ENCODE results near the gene CGNL1.

CGNL1 gene

DNA sequence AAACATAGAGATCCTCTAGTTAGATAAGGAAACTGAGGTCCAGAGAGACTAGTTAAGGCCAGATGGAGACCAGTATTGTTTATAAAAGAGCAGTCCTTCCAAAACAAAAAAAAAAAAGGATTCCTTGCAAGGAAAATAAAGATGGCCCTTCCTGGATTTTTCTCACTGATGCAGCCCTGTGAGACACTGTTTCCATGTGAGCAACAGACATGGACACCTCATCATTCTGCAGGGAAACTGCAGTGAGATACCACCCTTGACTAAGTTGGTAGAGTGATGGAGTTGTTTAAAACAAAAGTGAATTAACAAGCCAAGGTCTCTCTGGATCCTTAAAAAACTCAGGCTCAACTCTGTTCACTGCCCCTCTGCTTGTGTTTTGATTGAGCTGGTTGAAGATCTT lies 149.8 kb downstream of the CGNL1 start:
- no peak for DNase-seq (ENCODE audit: low spot score)

DNA sequence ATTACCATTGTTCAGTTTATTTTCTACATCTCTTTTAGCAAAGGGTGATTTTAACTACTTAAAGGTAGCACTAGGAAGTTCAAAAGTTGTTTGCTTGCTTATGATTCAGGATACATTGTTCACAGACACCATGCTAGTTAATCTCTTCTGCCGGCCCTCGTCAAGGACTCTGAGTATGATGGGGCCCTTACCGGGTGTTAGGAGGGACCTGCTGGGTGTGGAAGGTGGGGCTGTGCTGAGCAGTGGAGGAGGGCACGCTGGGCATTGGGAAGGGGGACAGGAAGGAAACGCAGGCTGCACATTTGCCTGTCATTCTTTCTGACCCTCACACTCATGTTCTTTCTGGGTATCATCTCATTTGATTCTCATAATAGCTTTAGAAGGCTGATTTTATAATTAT lies 150.3 kb downstream of the CGNL1 start:
- DNase-seq (ENCODE audit: low spot score) = no peak

DNA sequence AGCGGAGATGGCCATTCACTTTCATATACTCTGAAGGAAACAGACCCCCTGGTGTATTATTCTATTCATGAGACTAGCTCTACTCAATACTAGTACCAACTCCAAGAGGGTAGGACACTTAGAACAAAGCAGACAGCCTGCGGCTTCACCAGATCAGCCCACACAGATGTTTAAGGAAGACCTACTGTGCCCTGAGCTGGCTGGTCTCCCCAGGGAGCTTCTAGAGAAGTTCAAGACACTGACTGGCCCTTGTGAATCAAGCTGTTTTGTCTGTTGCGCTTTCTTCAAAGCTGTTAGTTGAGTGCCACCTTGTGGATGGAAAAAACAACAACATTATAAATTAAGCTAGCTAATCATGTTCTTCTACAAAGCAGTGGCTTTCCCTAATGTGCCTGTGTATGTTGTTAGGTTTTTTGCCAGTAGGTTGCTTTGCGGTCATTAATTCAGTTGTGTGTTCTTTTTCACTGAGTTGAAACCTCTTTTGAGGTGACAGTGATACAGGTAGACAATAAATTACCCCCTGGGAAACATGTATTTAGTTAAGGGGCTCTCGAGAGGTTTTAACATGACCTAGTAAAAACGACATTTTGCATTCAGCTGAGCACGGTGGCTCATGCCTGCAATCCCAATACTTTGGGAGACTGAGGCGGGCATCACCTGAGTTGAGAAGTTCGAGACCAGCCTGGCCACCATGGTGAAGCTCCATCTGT lies 151.2 kb downstream of the CGNL1 start:
- DNase-seq (ENCODE audit: low spot score) = peak; percentile 65

DNA sequence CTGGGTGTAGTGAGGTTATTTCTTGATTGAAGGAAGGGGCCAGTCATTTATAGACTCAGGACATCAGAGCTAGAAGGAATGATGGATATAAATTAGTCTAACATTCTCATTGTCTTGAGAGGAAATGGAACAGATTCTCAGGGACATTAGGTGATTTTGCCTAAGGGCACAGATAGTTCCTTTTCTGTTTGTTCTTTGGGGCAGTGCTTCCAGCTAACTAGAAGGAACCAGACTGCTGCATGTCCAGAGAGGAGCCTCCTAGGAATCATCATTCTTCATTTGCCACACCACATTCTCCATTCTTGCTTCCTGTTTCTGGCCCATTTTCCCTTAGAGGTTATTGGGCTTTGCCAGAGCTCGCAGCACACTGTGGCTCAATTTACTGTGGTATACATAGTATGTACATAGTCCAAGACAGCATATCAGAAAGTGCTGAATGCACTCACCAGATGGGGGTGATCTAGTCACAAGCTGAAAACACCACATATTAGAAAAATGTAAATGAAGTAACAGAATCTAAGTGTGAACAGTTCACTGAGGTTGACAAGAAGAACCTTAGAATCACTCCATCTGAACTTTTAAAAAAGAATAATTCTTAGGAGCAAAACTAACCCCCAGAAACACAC lies 152.7 kb downstream of the CGNL1 start:
- no peak for DNase-seq (ENCODE audit: low spot score)

DNA sequence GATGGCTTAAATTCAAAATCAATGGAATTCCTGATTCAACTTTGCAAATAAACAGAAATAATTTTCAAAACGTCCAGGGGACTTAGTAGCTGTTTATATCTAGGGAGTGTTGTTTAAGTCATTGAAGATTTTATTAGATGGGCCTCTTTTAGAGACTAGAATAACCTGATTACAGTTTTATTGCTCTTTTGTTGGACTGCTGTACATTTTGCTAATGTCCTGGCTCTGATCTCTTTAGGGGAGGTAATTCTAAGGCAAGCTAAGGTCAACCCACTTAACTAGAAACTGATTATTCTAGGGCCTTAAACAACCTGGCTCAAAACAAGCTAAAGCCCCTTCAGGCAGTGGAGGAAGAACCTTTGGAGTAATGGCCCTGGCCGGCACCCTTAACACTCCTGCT lies 153.4 kb downstream of the CGNL1 start:
- DNase-seq (ENCODE audit: low spot score) = no peak

DNA sequence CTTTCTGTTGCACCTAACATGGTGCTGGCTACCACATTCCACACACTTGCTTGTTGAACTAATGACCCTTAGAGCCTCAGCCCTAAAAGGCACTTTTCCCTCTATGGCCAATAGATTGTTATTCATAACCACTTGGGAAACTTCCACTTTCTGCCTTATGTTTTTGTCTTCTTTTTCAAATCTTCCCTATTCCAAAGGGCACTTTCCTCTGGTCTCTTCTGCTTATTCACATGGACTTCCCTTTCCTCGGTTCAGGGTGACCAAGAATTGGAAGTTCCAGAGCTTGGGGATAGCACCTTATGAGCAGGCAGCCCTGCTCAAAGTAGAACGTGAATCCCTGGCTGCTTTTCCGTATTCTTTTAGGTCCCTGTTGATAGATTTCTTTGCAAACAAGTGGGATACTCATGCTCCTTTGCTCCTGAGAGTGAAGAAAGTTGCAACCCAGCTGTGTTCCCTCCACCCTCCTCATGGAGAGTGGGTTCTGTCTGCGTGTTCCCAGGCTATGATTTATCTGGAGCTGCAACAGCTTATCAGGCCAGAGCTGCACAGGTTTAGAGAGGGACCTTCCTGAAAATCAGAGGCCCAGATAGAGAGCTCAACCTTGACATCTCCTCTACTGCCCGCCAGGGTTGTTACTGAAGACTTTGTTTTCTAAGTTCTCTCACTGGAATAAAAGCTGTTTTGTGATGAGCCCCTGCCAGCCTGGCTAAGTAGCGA lies 156.6 kb downstream of the CGNL1 start:
- DNase-seq (ENCODE audit: low spot score) = no peak

DNA sequence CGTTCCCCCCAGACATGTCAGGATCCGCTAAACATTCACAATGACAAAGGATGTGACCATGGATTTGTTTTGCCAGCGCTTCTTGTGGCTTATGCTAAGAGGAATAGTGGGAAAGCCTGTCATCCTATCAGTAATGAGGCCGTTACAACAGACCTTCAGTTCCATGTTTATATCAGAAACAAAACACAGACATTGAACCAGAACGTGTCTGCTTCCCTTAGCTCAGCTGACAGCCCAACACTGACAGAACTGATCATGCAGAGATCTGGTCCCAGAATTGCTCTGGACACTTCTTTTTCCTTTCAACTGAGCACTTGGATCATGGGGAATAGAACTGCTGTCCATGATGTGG lies 157.1 kb downstream of the CGNL1 start:
- DNase-seq (ENCODE audit: low spot score) = no peak

DNA sequence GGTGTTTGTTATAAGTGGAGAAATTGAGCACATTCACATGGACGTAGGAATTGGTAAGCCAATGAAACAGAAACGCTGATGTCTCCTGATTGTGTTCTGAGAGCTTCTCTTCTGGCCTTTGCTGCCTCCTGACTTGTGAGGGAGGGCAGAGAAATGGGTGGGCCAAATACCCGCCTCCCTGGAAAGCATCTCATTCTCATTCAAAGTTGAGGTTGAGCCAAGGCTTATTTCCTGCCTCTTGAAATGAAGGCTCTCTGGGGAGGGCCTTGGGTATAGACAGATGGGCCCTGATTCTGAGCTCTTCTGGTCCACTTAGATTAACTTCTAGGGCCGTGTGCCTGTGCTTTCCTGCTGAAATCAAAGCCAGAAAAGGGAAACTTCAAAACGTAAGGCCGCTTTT lies 158.0 kb downstream of the CGNL1 start:
- DNase-seq (ENCODE audit: low spot score) = no peak

DNA sequence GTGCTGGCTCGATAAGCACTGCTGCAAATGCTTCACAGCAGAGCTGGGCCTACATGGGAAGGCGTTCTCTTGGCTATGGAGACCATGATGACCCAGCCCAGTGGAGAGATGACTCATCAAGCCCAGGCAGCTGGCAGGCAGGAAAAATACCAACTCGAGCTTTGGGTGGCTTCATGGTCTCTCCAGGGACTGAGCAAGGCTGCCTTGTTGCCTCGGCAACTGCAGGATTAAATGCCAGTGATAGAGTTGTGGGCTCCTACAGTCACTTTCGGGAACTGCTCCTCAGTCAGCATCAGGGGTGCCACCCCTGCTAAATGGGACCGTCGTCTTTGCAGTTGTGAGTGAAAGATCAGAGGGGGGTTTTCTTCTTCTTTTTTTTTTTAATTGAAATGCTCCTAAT lies 160.8 kb downstream of the CGNL1 start:
- DNase-seq (ENCODE audit: low spot score) = peak; percentile 36

DNA sequence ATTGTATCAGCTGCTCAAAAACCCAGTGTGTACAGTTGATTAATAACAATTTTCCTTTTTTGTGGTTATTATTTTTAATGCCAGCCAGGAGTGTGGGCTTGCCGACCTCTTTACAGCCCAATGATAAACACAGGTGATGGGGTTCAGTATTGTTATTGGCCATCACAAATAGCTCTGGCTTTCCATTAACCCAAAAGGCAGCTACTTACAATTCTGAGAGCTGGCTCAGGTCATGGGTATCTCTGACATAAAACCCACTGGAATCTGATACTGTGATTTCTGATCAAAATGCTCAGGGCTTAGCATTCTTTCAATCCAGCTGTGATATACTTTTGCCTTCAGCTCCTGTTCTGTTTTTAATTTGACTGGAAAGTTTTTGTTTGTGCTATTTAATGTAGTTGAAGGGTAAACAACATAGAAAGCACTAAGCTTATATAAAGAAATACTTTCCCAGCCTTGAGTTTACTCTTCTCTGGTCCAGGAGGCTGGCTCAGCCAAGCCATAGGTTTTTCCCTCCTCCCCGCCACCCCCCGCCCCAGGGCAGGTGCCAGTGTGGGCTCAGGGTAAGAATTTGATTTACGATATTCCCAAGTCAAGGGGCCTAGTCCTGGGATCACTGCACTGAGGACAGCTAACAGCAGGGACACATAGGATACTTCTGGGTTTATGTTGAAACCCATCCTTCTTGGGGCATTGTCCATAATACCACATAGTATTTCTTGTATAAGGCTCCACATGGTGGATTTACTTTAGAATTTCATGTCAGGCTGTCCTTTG lies 161.4 kb downstream of the CGNL1 start:
- DNase-seq (ENCODE audit: low spot score) = no peak

DNA sequence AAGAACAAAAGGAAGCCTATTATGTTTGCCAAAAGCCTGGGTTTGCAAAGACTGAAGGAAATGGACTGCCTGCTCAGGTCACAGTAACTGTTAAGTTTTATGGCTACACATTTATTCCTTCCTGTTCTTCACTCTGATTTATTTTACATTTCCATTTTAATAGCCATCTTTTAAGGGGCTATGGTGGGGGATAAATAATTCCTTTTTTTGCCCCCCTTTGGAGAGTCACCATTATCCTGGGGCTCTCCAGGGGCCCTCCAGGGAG lies 161.9 kb downstream of the CGNL1 start:
- DNase-seq (ENCODE audit: low spot score) = no peak

DNA sequence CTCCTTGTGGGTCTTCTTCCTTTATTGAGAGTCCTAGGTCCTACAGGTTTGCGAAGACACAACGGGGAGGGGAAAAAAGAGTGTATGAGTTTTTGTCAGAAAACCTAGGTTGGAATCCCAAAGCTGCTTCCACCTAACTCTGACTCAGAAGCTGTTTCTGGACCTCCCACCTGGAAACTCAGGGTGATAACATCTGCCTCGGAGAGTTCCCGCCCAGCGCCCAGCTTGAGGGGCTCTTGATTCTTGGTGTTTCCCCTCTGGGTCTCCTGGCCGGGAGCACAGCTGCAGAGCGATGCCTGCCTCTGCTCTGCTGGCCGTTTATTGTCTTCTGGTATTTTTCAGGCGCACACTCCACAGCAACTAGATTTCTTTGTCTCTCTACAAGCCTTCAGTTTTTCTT lies 162.5 kb downstream of the CGNL1 start:
- DNase-seq (ENCODE audit: low spot score) = no peak

DNA sequence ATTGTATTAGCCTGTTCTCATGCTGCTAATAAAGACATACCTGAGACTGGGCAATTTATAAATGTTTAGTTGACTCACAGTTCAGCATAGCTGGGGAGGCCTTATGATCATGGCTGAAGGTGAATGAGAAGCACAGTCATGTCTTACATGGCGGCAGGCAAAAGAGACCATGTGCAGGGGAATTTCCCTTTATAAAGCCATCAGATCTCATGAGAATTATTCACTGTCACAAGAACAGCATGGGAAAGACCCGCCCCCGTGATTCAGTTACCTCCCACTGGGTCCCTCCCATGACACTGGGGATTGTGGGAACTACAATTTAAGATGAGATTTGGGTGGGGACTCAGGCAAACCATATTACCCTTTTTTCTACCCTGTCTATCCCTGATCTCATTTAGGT lies 163.9 kb downstream of the CGNL1 start:
- no peak for DNase-seq (ENCODE audit: low spot score)

DNA sequence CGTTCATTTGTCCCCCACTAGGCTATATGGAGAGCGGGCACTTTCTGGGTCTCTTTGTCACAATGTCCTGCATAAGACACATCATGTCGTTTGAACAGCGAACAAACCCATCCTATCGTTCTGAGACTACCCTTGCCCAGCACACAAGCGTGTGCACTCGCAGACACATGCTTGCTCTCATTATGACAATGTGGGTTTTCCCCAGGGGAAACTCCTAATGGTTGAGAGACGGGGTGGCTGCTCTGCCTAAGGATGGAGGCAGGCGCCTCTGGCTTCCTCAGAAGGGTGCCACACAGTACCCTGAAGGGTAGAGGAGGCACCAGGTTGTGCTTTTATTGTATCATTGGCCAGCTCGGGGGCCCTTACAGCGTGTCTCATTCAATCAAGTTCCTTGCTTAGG lies 164.4 kb downstream of the CGNL1 start:
- DNase-seq (ENCODE audit: low spot score) = no peak

DNA sequence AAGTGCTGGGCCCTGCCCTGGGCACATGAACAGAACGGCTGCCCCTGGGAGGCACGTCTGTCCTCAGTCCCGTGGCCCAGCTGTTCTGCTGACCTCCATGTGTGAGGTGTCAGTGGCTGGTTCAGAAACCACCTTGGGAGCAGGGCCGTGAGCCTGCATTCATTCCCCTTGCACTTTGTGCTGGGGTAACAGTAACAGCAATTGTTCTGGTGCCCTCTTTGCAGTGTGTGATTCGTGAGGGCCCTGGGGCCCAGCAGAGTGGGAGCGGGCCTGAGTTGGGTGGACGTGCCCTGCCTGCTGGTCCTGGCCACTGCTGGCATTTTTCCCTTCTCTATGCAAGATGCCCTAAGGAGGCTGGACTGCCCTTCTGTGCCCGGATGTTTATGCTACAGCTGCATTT lies 165.0 kb downstream of the CGNL1 start:
- no peak for DNase-seq (ENCODE audit: low spot score)

DNA sequence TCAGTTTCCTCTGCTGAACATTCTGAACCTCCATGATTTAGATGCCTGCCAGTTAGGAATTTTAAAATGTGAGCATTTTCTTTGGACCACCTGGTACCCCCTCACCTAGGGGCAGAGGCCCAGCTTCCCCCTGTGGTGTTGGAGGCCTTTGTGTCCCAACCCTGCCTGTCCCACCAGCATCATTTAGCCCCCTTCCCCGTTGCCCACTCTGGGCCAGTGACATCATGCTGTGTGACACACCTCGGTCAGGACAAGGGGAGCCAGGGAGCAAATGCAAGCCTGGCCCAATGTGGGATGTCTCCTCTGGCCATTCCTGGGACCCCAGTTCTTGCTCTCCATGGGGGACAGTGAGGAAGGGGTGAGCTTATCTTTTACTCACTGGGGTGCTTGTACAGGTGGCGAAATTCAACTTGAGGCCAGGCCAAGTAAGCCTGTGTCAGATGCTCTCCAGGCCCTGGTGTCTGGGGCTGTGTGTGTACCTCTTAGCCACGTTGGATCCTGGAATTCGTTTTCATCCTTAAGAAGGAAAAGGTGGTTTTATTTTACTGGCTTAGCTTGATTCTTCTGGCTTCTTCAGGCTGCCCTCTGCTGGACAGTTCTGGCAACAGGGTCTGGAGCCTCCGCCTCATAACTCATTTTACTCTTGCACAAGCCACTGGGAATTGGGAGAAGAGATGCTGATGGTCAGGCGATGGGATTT lies 165.7 kb downstream of the CGNL1 start:
- peak; percentile 76 for DNase-seq (ENCODE audit: low spot score)

DNA sequence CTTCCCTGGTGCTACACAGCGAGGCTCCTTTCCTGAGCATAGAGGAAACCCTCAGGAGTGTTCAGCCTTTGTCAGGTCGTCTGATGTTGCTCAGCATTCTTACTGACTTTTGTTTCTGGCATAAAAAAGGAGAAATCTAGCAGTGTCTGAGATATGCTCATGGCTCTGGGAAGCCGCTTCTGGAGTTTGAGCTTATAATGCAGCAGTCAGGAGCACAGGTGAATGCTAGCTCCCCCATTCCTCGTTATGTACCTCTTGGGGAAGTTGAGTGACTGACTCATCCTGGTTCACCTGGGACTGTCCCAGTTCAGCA lies 166.2 kb downstream of the CGNL1 start:
- no peak for DNase-seq (ENCODE audit: low spot score)

DNA sequence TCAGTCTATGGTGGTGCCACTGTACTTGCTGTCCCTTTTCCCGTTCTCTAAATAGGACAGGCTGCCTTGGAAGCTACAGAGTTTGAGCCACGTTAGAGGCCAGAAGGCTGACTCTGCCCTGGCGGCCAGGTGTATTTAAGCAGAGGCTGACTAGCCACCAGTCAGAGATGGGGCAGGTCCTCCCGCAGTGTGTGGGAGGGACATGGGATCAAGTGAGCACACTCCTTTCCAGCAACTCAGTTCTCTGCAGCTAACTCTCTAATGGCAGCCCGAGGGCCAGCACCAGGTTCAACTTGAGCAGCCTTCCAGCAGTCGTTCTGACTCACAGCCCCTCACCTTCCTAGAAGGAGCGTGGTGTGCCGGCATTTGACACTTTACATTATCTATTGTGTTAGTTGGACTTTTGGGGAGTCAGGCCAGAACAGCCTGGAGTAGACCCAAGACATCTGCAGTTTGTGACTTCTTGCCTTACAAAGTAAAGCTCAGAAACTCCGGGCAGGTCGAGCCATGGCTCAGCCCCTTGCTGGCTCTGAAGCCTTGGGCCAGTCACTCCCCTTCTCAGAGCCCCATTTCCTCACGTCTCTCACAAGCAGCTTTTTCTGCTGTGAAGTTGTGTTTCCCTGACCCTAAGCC lies 168.7 kb downstream of the CGNL1 start:
- DNase-seq (ENCODE audit: low spot score) = no peak

DNA sequence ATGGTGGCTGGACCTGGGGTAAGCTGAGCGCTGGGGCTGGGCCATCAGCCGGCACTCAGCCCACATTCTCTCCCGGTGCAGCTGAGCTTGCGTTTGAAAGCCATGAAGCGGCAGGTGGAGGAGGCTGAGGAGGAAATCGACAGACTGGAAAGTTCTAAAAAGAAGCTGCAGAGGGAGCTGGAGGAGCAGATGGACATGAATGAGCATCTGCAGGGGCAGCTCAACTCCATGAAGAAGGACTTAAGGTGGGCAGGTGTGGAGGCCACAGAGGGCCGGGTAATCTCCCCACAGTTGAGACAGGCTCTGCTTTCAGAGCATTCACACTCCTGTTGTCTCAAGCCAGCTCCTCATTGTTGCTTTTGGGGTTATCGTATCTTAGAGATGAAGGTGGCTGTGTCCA lies 169.7 kb downstream of the CGNL1 start:
- no peak for DNase-seq (ENCODE audit: low spot score)

DNA sequence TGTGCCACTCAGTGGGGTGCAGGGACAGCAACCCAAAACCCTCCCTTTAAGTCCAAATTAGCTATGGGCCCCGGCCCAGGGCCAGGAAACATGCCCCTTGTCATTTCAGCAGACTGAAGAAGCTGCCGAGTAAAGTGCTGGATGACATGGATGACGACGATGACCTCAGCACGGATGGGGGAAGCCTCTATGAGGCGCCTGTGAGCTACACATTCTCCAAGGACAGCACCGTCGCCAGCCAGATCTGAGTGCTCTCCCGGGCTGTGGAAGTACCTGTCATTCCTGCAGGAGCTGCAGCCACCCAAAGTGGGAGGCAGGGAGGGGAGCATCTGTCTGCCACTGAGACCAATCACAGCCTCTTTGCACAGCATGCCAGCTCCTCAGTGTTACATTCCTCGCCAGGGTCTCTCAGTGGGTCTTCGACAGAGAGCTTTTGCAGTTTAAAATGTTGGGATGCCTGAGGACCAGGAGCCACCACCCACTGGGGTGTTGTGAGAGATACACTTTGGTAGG lies 171.0 kb downstream of the CGNL1 start:
- DNase-seq (ENCODE audit: low spot score) = no peak

DNA sequence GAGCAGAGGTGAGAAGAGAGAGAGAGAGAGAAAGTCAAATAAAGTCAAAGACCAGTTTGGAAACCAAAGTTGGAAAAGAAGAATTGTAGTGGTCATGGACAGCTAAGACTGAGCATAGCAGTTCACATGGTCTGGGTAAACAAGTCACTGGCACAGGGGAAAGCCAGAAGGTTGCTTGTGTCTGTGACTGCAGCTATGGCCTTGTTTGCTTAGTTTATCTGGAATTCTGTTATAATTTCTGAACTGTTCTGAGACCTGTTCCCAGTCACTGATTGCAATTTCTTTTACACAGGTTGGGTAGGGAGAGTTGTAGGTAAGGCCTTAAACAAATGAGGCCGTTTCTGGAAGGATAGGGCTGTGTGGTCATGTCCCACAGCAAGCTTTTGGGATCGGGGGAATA lies 172.0 kb downstream of the CGNL1 start:
- DNase-seq (ENCODE audit: low spot score) = no peak

DNA sequence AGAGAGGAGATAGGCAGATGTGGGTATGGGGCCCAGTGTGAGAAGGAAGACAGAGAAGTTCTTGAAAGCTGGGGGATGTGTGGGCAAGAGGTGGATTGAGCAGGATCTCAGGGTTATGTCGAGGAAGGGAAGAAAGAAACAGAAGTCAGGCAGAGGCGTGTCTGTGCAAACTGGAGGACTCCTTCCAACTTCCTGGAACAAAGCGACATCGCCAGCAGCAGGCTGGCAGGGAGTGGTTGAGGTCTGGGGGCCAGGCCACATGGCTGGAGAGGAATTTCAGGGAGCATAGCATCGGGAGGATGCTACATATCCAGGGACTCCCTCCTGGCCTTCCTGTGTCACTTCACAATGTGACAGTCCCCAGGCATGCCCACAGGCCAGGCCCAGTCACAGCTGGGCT lies 172.5 kb downstream of the CGNL1 start:
- DNase-seq (ENCODE audit: low spot score) = no peak
